ENCODE measurements around the gene ZNF516. TPM values are rescaled to one million over a fixed set of nuclear protein-coding genes. Genes with fewer than 3 reads are reported as not detected.
A peak's percentile ranks its signal among the peaks of the same experiment; 100 is the strongest.

The ZNF516 gene
- total RNA-seq, 4 donors from 2014 or later: 20.5 to 55.4 (median 22.4) TPM

GRCh38 chr18:76518860-76519538 lies 24.0 kb upstream of the ZNF516 start:
- DNase-seq (ENCODE audit: low spot score in 2 of 2): no peak
- Histone ChIP-seq H3K4me1 (no peaks in the 10 kb centered on the region), H3K9me3 (no peaks in the 10 kb centered on the region), H3K4me3 (peak overlapping the region; percentile 40), H3K27me3 (no peaks in the 10 kb centered on the region), H3K36me3 (no peaks in the 10 kb centered on the region), H3K27ac (peak overlapping the region; percentile 74)
- 51% methylated on average over 18 of the region's 18 CpGs for WGBS
- TF ChIP-seq CTCF (IDR thresholded peaks at IDR 0.05): no peak
- TF ChIP-seq POLR2AphosphoS5 (IDR thresholded peaks at IDR 0.05): no peak
- TF ChIP-seq POLR2A (IDR thresholded peaks at IDR 0.05): no peak
- TF ChIP-seq EP300 (IDR thresholded peaks at IDR 0.05): no peak

- TF ChIP-seq EP300 (IDR thresholded peaks at IDR 0.05) (no peak), POLR2A (IDR thresholded peaks at IDR 0.05) (no peak), POLR2AphosphoS5 (IDR thresholded peaks at IDR 0.05) (no peak)
- H3K36me3 ChIP-seq: no peaks in the 10 kb centered on the region
- peak overlapping the region; percentile 74 for H3K27ac ChIP-seq
- H3K9me3 ChIP-seq: no peaks in the 10 kb centered on the region
- peak overlapping the region; percentile 40 for H3K4me3 ChIP-seq
- WGBS: 41% methylated on average over 25 of the region's 25 CpGs
- no peaks in the 10 kb centered on the region for H3K27me3 ChIP-seq
- peak in 1 of 2 donors; percentile 76 for DNase-seq (ENCODE audit: low spot score in 2 of 2)
- no peaks in the 10 kb centered on the region for H3K4me1 ChIP-seq
These were observed 23.2 kb upstream of the ZNF516 start for GRCh38 chr18:76518123-76518859.

GRCh38 chr18:76515576-76515975 lies 20.5 kb upstream of the ZNF516 start:
- Histone ChIP-seq H3K36me3 (no peaks in the 10 kb centered on the region), H3K4me1 (no peaks in the 10 kb centered on the region), H3K9me3 (no peaks in the 10 kb centered on the region), H3K27ac (no peak overlapping the region), H3K27me3 (no peaks in the 10 kb centered on the region), H3K4me3 (no peak overlapping the region)
- no peak for TF ChIP-seq POLR2AphosphoS5 (IDR thresholded peaks at IDR 0.05)
- no peak for TF ChIP-seq EP300 (IDR thresholded peaks at IDR 0.05)
- no peak for TF ChIP-seq CTCF (IDR thresholded peaks at IDR 0.05)
- TF ChIP-seq POLR2A (IDR thresholded peaks at IDR 0.05): no peak
- no peak for DNase-seq (ENCODE audit: low spot score in 2 of 2)
- WGBS: 83% methylated on average over 3 of the region's 3 CpGs

GRCh38 chr18:76514573-76514972 lies 19.5 kb upstream of the ZNF516 start:
- no peak overlapping the region for H3K4me3 ChIP-seq
- 82% methylated on average over 10 of the region's 10 CpGs for WGBS
- no peaks in the 10 kb centered on the region for H3K9me3 ChIP-seq
- no peak overlapping the region for H3K27ac ChIP-seq
- H3K4me1 ChIP-seq: no peaks in the 10 kb centered on the region
- H3K36me3 ChIP-seq: no peaks in the 10 kb centered on the region
- no peaks in the 10 kb centered on the region for H3K27me3 ChIP-seq
- no peak for DNase-seq (ENCODE audit: low spot score in 2 of 2)
- no peak for TF ChIP-seq EP300 (IDR thresholded peaks at IDR 0.05)
- no peak for TF ChIP-seq POLR2A (IDR thresholded peaks at IDR 0.05)
- no peak for TF ChIP-seq CTCF (IDR thresholded peaks at IDR 0.05)
- no peak for TF ChIP-seq POLR2AphosphoS5 (IDR thresholded peaks at IDR 0.05)

- H3K9me3 ChIP-seq: no peaks in the 10 kb centered on the region
- WGBS: 92% methylated on average over 17 of the region's 17 CpGs
- H3K4me1 ChIP-seq: no peaks in the 10 kb centered on the region
- H3K36me3 ChIP-seq: no peaks in the 10 kb centered on the region
- no peak for DNase-seq (ENCODE audit: low spot score in 2 of 2)
- H3K4me3 ChIP-seq: no peak overlapping the region
- no peak overlapping the region for H3K27ac ChIP-seq
- no peak for TF ChIP-seq POLR2AphosphoS5 (IDR thresholded peaks at IDR 0.05)
- no peak for TF ChIP-seq POLR2A (IDR thresholded peaks at IDR 0.05)
- no peak for TF ChIP-seq EP300 (IDR thresholded peaks at IDR 0.05)
- TF ChIP-seq CTCF (IDR thresholded peaks at IDR 0.05): no peak
- H3K27me3 ChIP-seq: no peaks in the 10 kb centered on the region
These were observed 12.9 kb upstream of the ZNF516 start for GRCh38 chr18:76507830-76508385.
